Measurements from ENCODE around the gene CGA.
"Not testable (repeated sequence)": the region's sequence is repeated elsewhere in the genome, so short reads cannot be mapped to it uniquely, and the experiment has no call there.

CGA gene

GRCh38 chr6:87095087-87095509 is at the start of gene CGA:
Gene CGA (minus strand): TSS chr6:87095106. CDS start chr6:87088200, 6,906 bp downstream.
- FAIRE-seq, result no peak
- no peak for TF ChIP-seq CTCF (IDR thresholded peaks at IDR 0.05; ENCODE audit: insufficient read depth, missing control alignments)

GRCh38 chr6:87139927-87140326 is 45.0 kb upstream of the CGA start:
- DNase-seq (ENCODE audit: insufficient read length, low spot score); FAIRE-seq: not testable (repeated sequence)

More at GRCh38 chr6:87095087-87095509, at the start of gene CGA:
- no peak for DNase-seq (ENCODE audit: insufficient read length, low spot score)

- peak; percentile 65 for TF ChIP-seq CTCF (IDR thresholded peaks at IDR 0.05; ENCODE audit: insufficient read depth, missing control alignments)
- no peak for FAIRE-seq
- no peak for DNase-seq (ENCODE audit: insufficient read length, low spot score)
Measured at GRCh38 chr6:87139236-87139635, 44.3 kb upstream of the CGA start.

- DNase-seq (ENCODE audit: insufficient read length, low spot score) (no peak), FAIRE-seq (no peak)
- TF ChIP-seq CTCF (IDR thresholded peaks at IDR 0.05; ENCODE audit: insufficient read depth, missing control alignments), result no peak
Measured at GRCh38 chr6:87136963-87137362, 42.1 kb upstream of the CGA start.

- DNase-seq (ENCODE audit: insufficient read length, low spot score), result no peak
- TF ChIP-seq CTCF (IDR thresholded peaks at IDR 0.05; ENCODE audit: insufficient read depth, missing control alignments), result no peak
- FAIRE-seq, result no peak
Measured at GRCh38 chr6:87127737-87128136, 32.8 kb upstream of the CGA start.

GRCh38 chr6:87126501-87126900 is 31.6 kb upstream of the CGA start:
- no peak for FAIRE-seq
- TF ChIP-seq CTCF (IDR thresholded peaks at IDR 0.05; ENCODE audit: insufficient read depth, missing control alignments), result no peak
- DNase-seq (ENCODE audit: insufficient read length, low spot score), result no peak

GRCh38 chr6:87124074-87124473 is 29.2 kb upstream of the CGA start:
- no peak for TF ChIP-seq CTCF (IDR thresholded peaks at IDR 0.05; ENCODE audit: insufficient read depth, missing control alignments)
- FAIRE-seq, result no peak
- DNase-seq (ENCODE audit: insufficient read length, low spot score), result no peak

GRCh38 chr6:87122477-87122876 is 27.6 kb upstream of the CGA start:
- DNase-seq (ENCODE audit: insufficient read length, low spot score) (no peak), FAIRE-seq (no peak)
- no peak for TF ChIP-seq CTCF (IDR thresholded peaks at IDR 0.05; ENCODE audit: insufficient read depth, missing control alignments)
